PC-9 (cell line): ENCODE measurements around the gene SIX2. TPM values are rescaled to one million over a fixed set of nuclear protein-coding genes. Genes with fewer than 3 reads are reported as not detected.

Experiments used
- BruUV-seq: library from RNA; stranded (reverse); fragments of 400-500 nt; replicated peaks from 2 replicates; lab custom pipeline; 2021; lab: Mats Ljungman, UMichigan
- CTCF ChIA-PET: fragments of 300-600 bp; sonication (Branson Sonifier 250); formaldehyde crosslinking; loops from one replicate; lab custom pipeline; 2022; ENCODE audit warnings: antibody characterized with exemption; lab: Charles Lee
- POLR2A ChIA-PET: fragments of 300-600 bp; sonication (Branson Sonifier 250); formaldehyde crosslinking; loops from one replicate; lab custom pipeline; 2022; ENCODE audit warnings: antibody characterized with exemption; ENCODE audit not compliant: unreplicated experiment; lab: Charles Lee
- DNase-seq, 2 experiments: peaks; one replicate each; pipeline versions ENCODE4 v3.0.0 to v3.0.0-alpha.2; 2015 to 2022; ENCODE audit warnings: mixed read lengths in 1 of 2
- H2AFZ ChIP-seq: fragments of 200-600 bp; sonication (generic); 2 replicates; pipeline ENCODE4 v1.8.1; 2017; ENCODE audit warnings: antibody characterized with exemption
- H3F3A ChIP-seq: fragments of 200-600 bp; sonication (generic); 2 replicates; pipeline ENCODE4 v1.8.1; 2017; ENCODE audit warnings: antibody characterized with exemption, mild to moderate bottlenecking, low read depth; ENCODE audit not compliant: insufficient read depth
- H3K27ac ChIP-seq: fragments of 200-600 bp; sonication (generic); 2 replicates; pipeline ENCODE4 v1.6.1; 2016; ENCODE audit warnings: mixed run types
- H3K27me3 ChIP-seq: fragments of 200-600 bp; sonication (generic); 2 replicates; pipeline ENCODE4 v1.6.1; 2016; ENCODE audit warnings: low read depth, mixed run types; ENCODE audit not compliant: insufficient read depth
- H3K36me3 ChIP-seq: fragments of 200-600 bp; sonication (generic); 2 replicates; pipeline ENCODE4 v1.6.1; 2016; ENCODE audit warnings: low read depth, mixed run types
- H3K4me1 ChIP-seq: fragments of 200-600 bp; sonication (generic); replicated peaks from 2 replicates; pipeline ENCODE4 v1.6.1; 2016; ENCODE audit warnings: mixed run types; ENCODE audit not compliant: insufficient read depth
- H3K4me2 ChIP-seq: fragments of 200-600 bp; sonication (generic); 2 replicates; pipeline ENCODE4 v1.6.1; 2017; ENCODE audit warnings: mixed run types
- H3K4me3 ChIP-seq: fragments of 200-600 bp; sonication (generic); 2 replicates; pipeline ENCODE4 v1.6.1; 2016; ENCODE audit warnings: mixed run types
- H3K79me2 ChIP-seq: fragments of 200-600 bp; sonication (generic); 2 replicates; pipeline ENCODE4 v1.6.1; 2017; ENCODE audit warnings: low read depth, mixed run types
- H3K9me2 ChIP-seq: fragments of 200-600 bp; sonication (generic); 2 replicates; pipeline ENCODE4 v1.8.1; 2017; ENCODE audit warnings: mild to moderate bottlenecking; ENCODE audit not compliant: insufficient read depth
- H3K9me3 ChIP-seq: fragments of 200-600 bp; sonication (generic); 2 replicates; pipeline ENCODE4 v1.8.1; 2016; ENCODE audit warnings: low read depth; ENCODE audit not compliant: insufficient read depth
- H4K20me1 ChIP-seq: fragments of 200-600 bp; sonication (generic); 2 replicates; pipeline ENCODE4 v1.8.1; 2017; ENCODE audit not compliant: insufficient read depth
- EZH2 ChIP-seq: fragments of 200-600 bp; sonication (generic); IDR thresholded peaks from 2 replicates; pipeline ENCODE4 v1.8.0; 2017; ENCODE audit warnings: antibody characterized with exemption, low read depth
- intact Hi-C: fragments of 100-400 bp; cut with micrococcal nuclease; formaldehyde crosslinking; loops from one replicate; pipeline ENCODE4 v1.10.0; 2022; ENCODE audit not compliant: unreplicated experiment
- total RNA-seq: library from RNA; stranded (reverse); gene quantifications from 2 replicates; pipeline ENCODE4 v1.2.3, GENCODE V29; 2021
- TF ChIP-seq, protein P1 (sequence below): fragments of 200-600 bp; sonication (generic); conservative IDR thresholded peaks from 2 replicates; pipeline ENCODE4 v1.6.1; 2017; ENCODE audit warnings: mixed run types, antibody characterized with exemption, mild to moderate bottlenecking, moderate library complexity

The SIX2 gene
- total RNA-seq, 1 experiment from 2014 or later, result 10.2 TPM

DNA sequence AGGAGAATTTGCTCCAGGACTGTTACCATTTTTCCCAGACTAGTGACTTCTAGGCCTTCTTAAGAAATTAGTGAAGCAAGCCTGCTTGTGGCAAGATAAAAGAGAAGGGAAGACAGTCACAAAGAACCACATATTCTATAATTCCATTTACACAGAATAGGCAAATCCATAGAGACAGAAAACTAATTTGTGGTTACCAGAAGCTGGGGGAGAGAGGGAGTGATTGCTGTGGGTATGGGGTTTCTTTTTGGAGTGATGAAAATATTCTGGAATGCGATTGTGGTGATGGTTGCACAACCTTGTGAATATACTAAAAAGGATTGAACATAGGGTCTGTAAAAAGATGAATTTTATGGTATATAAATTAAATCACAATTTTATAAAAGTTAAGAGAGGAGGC is 37.5 kb upstream of the SIX2 start:
- ChIA-PET POLR2A (interaction anchor here (0.6 kb wide), 1 partner anchor 68 kb away, joined by 6 read pairs; no protein-coding TSS in a partner anchor), CTCF (no interaction called here)
- H3K9me3 ChIP-seq, result no peaks in the 10 kb centered on the region
- no peak overlapping the region for H3K4me3 ChIP-seq
- no TSS peak for BruUV-seq
- DNase-seq, result no peak
- H3K4me2 ChIP-seq, result no peak overlapping the region
- H4K20me1 ChIP-seq, result no peaks in the 10 kb centered on the region
- H3K27ac ChIP-seq, result no peak overlapping the region
- H3K27me3 ChIP-seq, result no peaks in the 10 kb centered on the region
- TF ChIP-seq EZH2, result no peak
- TF ChIP-seq, protein P1, sequence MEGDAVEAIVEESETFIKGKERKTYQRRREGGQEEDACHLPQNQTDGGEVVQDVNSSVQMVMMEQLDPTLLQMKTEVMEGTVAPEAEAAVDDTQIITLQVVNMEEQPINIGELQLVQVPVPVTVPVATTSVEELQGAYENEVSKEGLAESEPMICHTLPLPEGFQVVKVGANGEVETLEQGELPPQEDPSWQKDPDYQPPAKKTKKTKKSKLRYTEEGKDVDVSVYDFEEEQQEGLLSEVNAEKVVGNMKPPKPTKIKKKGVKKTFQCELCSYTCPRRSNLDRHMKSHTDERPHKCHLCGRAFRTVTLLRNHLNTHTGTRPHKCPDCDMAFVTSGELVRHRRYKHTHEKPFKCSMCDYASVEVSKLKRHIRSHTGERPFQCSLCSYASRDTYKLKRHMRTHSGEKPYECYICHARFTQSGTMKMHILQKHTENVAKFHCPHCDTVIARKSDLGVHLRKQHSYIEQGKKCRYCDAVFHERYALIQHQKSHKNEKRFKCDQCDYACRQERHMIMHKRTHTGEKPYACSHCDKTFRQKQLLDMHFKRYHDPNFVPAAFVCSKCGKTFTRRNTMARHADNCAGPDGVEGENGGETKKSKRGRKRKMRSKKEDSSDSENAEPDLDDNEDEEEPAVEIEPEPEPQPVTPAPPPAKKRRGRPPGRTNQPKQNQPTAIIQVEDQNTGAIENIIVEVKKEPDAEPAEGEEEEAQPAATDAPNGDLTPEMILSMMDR, result no peak
- H3K36me3 ChIP-seq, result no peaks in the 10 kb centered on the region
- H3K4me1 ChIP-seq, result no peaks in the 10 kb centered on the region
- no peaks in the 10 kb centered on the region for H3F3A ChIP-seq
- H3K9me2 ChIP-seq, result no peaks in the 10 kb centered on the region
- H3K79me2 ChIP-seq, result no peaks in the 10 kb centered on the region
- intact Hi-C loops, result no loop called here
- H2AFZ ChIP-seq, result no peak overlapping the region

DNA sequence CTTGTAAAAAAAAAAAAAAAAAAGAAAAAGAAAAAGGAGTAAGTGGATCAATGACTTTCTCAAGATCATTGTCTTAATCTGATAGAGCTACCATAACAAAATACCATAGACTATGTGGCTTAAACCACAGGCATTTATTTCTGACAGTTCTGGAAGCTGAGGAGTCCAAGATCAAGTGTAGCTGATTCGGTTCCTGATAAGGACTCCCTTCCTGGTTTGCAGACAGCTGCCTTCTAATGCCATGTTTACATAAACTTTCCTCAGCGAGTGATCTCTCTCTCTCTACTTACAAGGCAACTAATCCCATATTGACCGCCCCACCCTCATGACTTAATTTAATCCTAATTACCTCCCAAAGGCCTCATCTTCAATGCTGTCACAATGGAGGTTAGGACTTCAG is 36.5 kb upstream of the SIX2 start:
- no peak overlapping the region for H3K27ac ChIP-seq
- intact Hi-C loops, result no loop called here
- DNase-seq, result no peak
- ChIA-PET CTCF (interaction anchor here (0.6 to 0.7 kb wide), 4 partner anchors 18 to 875 kb away, joined by 3 to 16 read pairs (median 8); no protein-coding TSS in a partner anchor), POLR2A (no interaction called here)
- H3K36me3 ChIP-seq, result no peaks in the 10 kb centered on the region
- H3K4me1 ChIP-seq, result no peaks in the 10 kb centered on the region
- TF ChIP-seq, protein P1, result no peak
- TF ChIP-seq EZH2, result no peak
- no peak overlapping the region for H3K4me2 ChIP-seq
- H3K79me2 ChIP-seq, result no peaks in the 10 kb centered on the region
- H2AFZ ChIP-seq, result no peak overlapping the region
- no peaks in the 10 kb centered on the region for H3F3A ChIP-seq
- no peaks in the 10 kb centered on the region for H4K20me1 ChIP-seq
- no TSS peak for BruUV-seq
- no peaks in the 10 kb centered on the region for H3K9me2 ChIP-seq
- H3K9me3 ChIP-seq, result no peaks in the 10 kb centered on the region
- no peaks in the 10 kb centered on the region for H3K27me3 ChIP-seq
- no peak overlapping the region for H3K4me3 ChIP-seq

- Histone ChIP-seq H3K9me3 (no peaks in the 10 kb centered on the region), H3K4me2 (no peak overlapping the region), H2AFZ (no peak overlapping the region), H3K27ac (no peak overlapping the region), H3K36me3 (no peaks in the 10 kb centered on the region), H3K4me1 (no peaks in the 10 kb centered on the region), H3F3A (no peaks in the 10 kb centered on the region), H3K27me3 (no peaks in the 10 kb centered on the region), H3K4me3 (no peak overlapping the region), H3K9me2 (no peaks in the 10 kb centered on the region), H4K20me1 (no peaks in the 10 kb centered on the region), H3K79me2 (no peaks in the 10 kb centered on the region)
- intact Hi-C loops, result no loop called here
- BruUV-seq, result no TSS peak
- TF ChIP-seq, protein P1, result no peak
- no peak for TF ChIP-seq EZH2
- DNase-seq, result no peak
- ChIA-PET POLR2A (no interaction called here), CTCF (interaction anchor here (0.6 to 0.7 kb wide), 2 partner anchors 30 to 434 kb away, joined by 4 to 16 read pairs; no protein-coding TSS in a partner anchor)
These were observed 35.7 kb upstream of the SIX2 start for GRCh38 chr2:45044916-45045315.
